ENCODE measurements around the gene MBIP. TPM values are rescaled to one million over a fixed set of nuclear protein-coding genes. Genes with fewer than 3 reads are reported as not detected.

Gene MBIP
- total RNA-seq, 1 experiment from 2014 or later: 9.8 TPM

DNA sequence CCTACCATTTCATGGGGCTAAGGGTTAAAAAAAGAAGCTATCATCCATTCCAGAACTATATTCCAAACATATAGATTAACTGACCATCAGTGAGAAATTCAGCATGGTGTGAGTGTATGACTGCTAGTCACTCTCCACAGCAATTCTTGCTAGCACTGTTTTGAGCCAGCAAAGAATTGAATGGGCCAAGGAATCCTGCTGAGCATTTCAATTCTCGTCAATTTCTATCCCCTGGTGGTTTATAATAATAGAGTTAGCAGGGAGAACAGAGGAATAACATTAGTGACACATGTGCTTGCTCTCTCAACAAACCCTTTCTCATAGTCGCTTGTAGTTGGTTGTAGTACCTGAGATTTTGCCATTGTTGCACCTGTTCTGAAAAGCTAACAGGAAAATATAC, 7.2 kb downstream of the MBIP start:
- H3K27me3 ChIP-seq (ENCODE audit: control insufficient read depth, insufficient read depth, low read length): no peaks in the 10 kb centered on the region
- H3K4me1 ChIP-seq (ENCODE audit: control insufficient read depth, insufficient read depth, low read length): peaks cover 3% of the 10 kb centered on the region; the same call in 1 of the 2 replicates
- intact Hi-C loops (cut with micrococcal nuclease; ENCODE audit: unreplicated experiment) (no loop called here), in situ Hi-C loops (cut with HindIII; ENCODE audit: low pct_unique_long_range_greater_than_20kb, low sequenced_read_pairs) (no loop called here)
- H3K4me3 ChIP-seq (ENCODE audit: low read depth in 2 of 2, low read length in 2 of 2): no peak overlapping the region
- POLR2A ChIA-PET: interaction anchor here (0.6 kb wide), 1 partner anchor 154 kb away, joined by 9 read pairs; no protein-coding TSS in a partner anchor
- TF ChIP-seq POLR2AphosphoS5 (IDR thresholded peaks at IDR 0.05; ENCODE audit: low read depth, low read length) (no peak), SIN3A (IDR thresholded peaks at IDR 0.05; ENCODE audit: borderline replicate concordance, insufficient read depth, low read depth, low read length) (no peak), TCF7L2 (IDR thresholded peaks at IDR 0.05; ENCODE audit: low read depth, low read length) (no peak)
- TF ChIP-seq, protein P1, sequence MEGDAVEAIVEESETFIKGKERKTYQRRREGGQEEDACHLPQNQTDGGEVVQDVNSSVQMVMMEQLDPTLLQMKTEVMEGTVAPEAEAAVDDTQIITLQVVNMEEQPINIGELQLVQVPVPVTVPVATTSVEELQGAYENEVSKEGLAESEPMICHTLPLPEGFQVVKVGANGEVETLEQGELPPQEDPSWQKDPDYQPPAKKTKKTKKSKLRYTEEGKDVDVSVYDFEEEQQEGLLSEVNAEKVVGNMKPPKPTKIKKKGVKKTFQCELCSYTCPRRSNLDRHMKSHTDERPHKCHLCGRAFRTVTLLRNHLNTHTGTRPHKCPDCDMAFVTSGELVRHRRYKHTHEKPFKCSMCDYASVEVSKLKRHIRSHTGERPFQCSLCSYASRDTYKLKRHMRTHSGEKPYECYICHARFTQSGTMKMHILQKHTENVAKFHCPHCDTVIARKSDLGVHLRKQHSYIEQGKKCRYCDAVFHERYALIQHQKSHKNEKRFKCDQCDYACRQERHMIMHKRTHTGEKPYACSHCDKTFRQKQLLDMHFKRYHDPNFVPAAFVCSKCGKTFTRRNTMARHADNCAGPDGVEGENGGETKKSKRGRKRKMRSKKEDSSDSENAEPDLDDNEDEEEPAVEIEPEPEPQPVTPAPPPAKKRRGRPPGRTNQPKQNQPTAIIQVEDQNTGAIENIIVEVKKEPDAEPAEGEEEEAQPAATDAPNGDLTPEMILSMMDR (IDR thresholded peaks at IDR 0.05): no peak
- TF ChIP-seq, protein P2, sequence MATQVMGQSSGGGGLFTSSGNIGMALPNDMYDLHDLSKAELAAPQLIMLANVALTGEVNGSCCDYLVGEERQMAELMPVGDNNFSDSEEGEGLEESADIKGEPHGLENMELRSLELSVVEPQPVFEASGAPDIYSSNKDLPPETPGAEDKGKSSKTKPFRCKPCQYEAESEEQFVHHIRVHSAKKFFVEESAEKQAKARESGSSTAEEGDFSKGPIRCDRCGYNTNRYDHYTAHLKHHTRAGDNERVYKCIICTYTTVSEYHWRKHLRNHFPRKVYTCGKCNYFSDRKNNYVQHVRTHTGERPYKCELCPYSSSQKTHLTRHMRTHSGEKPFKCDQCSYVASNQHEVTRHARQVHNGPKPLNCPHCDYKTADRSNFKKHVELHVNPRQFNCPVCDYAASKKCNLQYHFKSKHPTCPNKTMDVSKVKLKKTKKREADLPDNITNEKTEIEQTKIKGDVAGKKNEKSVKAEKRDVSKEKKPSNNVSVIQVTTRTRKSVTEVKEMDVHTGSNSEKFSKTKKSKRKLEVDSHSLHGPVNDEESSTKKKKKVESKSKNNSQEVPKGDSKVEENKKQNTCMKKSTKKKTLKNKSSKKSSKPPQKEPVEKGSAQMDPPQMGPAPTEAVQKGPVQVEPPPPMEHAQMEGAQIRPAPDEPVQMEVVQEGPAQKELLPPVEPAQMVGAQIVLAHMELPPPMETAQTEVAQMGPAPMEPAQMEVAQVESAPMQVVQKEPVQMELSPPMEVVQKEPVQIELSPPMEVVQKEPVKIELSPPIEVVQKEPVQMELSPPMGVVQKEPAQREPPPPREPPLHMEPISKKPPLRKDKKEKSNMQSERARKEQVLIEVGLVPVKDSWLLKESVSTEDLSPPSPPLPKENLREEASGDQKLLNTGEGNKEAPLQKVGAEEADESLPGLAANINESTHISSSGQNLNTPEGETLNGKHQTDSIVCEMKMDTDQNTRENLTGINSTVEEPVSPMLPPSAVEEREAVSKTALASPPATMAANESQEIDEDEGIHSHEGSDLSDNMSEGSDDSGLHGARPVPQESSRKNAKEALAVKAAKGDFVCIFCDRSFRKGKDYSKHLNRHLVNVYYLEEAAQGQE (IDR thresholded peaks at IDR 0.05; ENCODE audit: insufficient read depth in 1 of 2, low read depth in 2 of 2, low read length in 1 of 2): no peak
- ATAC-seq: no peak
- BruUV-seq (replicated peaks): no TSS peak
- no peaks in the 10 kb centered on the region; the same call in 1 of the 2 replicates for H3K36me3 ChIP-seq (ENCODE audit: control insufficient read depth, insufficient read depth, low read length)
- no peak for DNase-seq (ENCODE audit: low read depth, low spot score)
- no peak overlapping the region for H3K27ac ChIP-seq (ENCODE audit: low read length)
- CTCF ChIA-PET: no interaction called here
- no peaks in the 10 kb centered on the region for H3K9me3 ChIP-seq (ENCODE audit: control insufficient read depth, insufficient read depth, low read depth, low read length)

DNA sequence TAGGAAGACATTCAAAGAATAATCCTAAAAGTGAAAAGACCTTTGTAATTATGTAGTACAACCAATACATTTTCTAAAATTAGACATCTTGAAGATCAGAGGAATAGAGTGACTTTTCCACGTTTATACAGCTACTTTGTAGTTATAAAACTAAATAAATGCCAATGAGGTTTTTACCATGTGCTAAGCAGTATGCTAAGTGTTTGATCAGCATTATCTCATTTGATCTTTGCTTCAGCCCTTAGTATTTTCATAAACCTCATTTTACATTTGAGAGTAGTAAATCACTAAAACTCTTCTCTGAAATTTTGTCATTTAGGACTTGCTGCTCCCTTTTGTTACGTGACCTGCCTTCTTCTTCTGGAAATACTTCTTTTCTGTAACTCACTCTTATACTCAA, 13.6 kb downstream of the MBIP start:
- no peak for ATAC-seq
- TF ChIP-seq SIN3A (IDR thresholded peaks at IDR 0.05; ENCODE audit: borderline replicate concordance, insufficient read depth, low read depth, low read length) (no peak), TCF7L2 (IDR thresholded peaks at IDR 0.05; ENCODE audit: low read depth, low read length) (no peak)
- TF ChIP-seq, protein P2 (IDR thresholded peaks at IDR 0.05; ENCODE audit: insufficient read depth in 1 of 2, low read depth in 2 of 2, low read length in 1 of 2): no peak
- no peaks in the 10 kb centered on the region for H3K27me3 ChIP-seq (ENCODE audit: control insufficient read depth, insufficient read depth, low read length)
- DNase-seq (ENCODE audit: low read depth, low spot score): no peak
- in situ Hi-C loops (cut with HindIII; ENCODE audit: low pct_unique_long_range_greater_than_20kb, low sequenced_read_pairs) (no loop called here), intact Hi-C loops (cut with micrococcal nuclease; ENCODE audit: unreplicated experiment) (no loop called here)
- no peaks in the 10 kb centered on the region for H3K9me3 ChIP-seq (ENCODE audit: control insufficient read depth, insufficient read depth, low read depth, low read length)
- no peak overlapping the region for H3K27ac ChIP-seq (ENCODE audit: low read length)
- no TSS peak for BruUV-seq (replicated peaks)
- H3K36me3 ChIP-seq (ENCODE audit: control insufficient read depth, insufficient read depth, low read length): no peaks in the 10 kb centered on the region; the same call in 1 of the 2 replicates
- CTCF ChIA-PET: no interaction called here
- no peak overlapping the region for H3K4me3 ChIP-seq (ENCODE audit: low read depth in 2 of 2, low read length in 2 of 2)
- H3K4me1 ChIP-seq (ENCODE audit: control insufficient read depth, insufficient read depth, low read length): no peaks in the 10 kb centered on the region
- POLR2A ChIA-PET: no interaction called here
